Fibroblast of lung (primary cell): ENCODE measurements around the gene TCF12.

ENCODE experiments used
- CTCF ChIP-seq, 2 donors: IDR thresholded peaks in 1 of 2; conservative IDR thresholded peaks in 1 of 2; 1 replicate in 1 of 2; 2 replicates in 1 of 2; pipeline ENCODE4 v1.5.1; 2011 to 2012; ENCODE audit warnings: low read length in 2 of 2, control low read depth in 1 of 2, inconsistent platforms in 1 of 2, low read depth in 1 of 2, mild to moderate bottlenecking in 1 of 2
- EZH2 ChIP-seq: IDR thresholded peaks from 2 replicates; pipeline ENCODE4 v1.5.1; 2012; ENCODE audit warnings: low read length, control low read depth, mild to moderate bottlenecking; ENCODE audit errors: missing control alignments

DNA sequence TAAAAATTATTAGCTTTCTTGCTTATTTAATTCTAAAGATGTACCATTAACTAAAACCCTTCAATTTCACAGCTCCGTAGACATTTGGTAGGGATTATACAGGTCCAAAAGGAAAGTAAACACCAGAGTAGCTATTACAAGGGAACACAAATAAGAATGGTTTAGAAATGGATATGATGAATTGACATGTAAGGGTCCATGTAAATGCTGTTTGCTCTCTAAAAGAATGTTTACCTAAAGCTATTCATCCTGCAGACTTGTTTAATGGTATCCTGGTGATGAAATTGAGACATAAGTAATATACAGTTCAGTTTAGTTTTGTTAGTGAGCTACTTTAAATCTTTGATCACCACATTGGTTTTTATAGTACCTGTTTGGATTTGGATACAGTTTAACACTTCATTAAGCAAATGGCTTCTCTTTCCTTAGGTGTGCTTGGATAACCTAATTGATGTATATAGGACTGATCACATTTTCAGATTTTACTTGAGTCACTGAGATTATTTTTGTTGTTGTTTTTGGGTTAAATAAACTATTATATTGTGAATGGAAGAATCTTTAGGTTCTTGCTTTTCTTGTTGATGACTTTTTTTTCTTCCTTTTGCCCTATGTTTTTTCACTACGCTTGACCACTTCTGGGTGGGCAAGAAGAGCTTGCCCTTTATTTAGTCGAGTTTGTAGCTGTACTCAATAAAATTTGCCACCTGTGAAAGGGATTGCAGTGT, 115.4 kb downstream of the TCF12 start:
- TF ChIP-seq CTCF (conservative IDR thresholded peaks at IDR 0.05 in 1 of 2, IDR thresholded peaks at IDR 0.05 in 1 of 2; ENCODE audit: low read depth in 1 of 2, low read length in 2 of 2) (no peak), EZH2 (no peak)
